ENCODE data around the gene WNT6.

Gene WNT6

DNA sequence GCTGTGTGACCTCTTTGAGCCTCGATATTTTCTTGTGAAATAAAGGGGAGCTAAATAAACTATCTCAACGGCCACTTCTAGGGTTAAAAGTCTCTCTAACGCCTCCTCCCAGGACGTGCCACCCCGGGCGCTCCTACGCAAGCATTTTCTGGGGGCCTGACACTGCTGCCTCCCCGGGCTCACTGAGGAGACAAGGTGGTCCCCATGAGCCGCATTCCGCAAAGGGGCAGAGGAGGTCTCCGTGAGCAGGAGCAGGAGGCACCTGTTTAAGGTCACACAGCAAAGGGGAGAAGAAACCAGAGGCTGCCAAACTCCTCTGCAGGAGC lies 20.1 kb downstream of the WNT6 start:
- no peak for DNase-seq

DNA sequence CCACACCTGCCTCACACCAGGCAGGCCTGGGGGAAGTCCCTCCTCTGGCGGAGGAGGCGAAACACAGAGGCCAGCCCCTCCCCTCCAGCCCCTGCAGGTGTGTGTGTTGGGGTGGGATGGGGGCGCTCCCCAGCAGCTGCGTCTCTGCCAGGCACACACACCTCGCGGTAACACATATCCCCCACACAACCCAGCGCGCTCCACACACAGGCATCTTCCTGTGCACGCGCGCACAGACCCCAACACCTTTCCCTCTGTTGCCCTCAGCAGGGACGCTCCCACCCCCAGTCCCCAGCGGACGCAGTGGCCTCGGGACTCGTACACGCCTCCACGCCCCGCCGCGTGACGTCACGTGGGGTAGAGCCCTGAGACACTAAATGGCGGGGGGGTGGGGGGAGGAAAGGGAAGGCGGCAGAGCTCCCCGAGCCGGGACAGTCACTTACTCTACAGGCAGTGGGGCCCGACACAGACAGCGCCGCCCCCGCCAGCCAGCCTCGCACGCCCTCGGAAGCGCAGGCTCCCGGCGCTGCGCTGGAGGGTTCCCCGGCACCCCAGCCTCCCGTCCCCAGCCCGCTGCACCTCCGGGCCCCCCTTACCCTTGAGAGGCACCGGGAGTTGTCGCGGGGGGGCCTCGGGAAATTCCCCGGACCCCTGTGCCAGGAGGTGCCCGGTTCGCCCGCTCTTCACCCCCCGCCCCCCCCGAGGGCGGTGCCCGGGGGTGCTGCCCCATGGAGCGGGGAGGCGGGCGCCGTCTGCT lies 20.7 kb downstream of the WNT6 start, which contains the start of gene WNT10A:
Gene WNT10A (plus strand): TSS at position 751 of the 757 bp plus-strand sequence. CDS start 144 bp downstream, outside the sequence.
- DNase-seq: no peak

DNA sequence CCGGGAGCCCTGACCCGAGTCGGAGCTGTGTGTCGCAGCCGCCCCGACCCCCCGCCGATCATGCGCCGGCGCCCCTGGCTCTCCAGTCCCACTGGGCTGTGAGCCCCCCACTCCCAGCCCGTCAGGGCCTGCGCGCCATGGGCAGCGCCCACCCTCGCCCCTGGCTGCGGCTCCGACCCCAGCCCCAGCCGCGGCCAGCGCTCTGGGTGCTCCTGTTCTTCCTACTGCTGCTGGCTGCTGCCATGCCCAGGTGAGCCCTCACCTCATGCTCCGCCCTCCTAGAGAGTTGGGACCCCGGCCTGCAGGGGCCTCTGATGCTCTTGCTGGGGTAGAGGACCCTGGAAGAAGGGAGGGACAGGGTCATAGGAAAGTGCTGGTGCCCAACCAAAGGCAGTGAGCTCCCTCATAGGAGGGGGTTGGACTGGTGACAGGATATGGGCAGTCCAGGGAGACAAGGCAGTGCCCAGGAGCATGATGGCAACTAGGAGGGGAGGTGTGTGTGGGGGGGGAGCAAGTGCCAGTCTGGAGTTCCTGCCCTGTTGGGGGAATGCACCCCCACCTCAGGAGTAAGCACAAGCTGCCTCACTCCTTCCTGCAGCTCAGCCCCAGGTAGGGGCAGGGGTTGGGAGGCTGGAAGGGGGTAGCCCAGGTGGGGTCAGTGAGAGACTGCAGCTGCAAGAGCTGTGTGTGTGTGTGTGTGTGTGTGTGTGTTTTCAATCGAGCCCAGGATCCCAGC lies 21.4 kb downstream of the WNT6 start:
- DNase-seq: no peak

DNA sequence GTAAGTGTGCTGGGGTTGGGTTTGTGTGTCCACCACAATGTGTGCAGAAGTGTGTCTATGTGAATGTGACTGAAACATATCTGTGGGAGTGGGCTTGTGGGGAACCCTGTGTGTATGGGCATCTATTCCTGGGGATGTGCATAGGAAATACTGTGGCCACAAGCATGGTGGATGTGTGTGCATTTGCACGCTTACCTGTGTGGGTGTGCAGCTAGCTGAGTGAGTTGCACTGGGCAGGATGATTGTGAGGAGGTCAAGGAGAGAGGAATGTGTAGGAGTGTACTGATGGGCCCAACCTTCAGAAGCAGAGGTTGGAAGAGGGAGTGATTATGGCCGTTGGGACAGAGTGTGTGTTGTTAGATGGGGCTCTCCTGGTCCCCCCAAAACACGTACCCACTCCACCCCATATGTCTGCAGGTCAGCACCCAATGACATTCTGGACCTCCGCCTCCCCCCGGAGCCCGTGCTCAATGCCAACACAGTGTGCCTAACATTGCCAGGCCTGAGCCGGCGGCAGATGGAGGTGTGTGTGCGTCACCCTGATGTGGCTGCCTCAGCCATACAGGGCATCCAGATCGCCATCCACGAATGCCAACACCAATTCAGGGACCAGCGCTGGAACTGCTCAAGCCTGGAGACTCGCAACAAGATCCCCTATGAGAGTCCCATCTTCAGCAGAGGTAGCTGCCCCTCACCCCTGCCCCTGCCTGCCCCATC lies 22.3 kb downstream of the WNT6 start:
- DNase-seq: no peak

DNA sequence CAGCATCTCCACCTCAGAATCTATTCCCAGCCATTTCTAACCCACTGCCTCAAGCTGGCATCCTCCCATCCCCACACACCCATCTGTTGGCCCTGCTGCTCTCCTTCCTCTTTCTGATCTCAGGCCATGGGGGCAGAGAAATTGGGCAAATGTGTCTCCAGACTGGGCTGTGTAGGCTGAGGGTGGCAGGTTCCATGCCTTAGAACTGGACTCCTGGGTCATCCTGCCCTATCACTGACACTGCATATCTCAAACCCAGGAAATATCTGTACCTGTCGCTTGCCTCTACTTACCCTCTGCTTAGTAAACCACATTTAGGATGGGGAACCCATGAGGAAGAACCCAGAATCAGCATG lies 22.8 kb downstream of the WNT6 start:
- no peak for DNase-seq

DNA sequence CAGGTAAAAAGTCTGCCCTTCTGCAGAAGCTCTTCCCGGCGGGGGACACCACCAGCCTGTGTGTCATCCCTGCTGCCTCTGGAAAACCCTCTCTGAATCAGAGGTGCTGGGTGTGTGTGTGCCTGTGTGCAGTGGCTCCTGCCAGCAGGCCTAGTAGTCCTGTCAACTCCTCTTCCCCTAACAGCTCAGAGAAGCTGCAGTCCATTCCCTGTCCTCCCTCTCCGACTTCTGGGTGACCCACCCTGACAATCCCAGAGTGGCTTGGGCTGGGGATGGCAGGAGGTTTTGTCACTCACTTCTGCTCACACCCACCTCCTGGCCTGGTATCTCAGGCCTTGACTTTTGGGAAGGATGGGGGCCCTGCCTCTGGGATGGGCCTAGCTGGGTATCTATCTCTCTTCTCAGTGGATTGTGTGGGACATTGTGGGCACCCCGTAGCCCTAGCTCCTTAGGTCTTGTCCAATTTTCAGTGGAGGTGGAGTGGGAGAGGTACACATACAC lies 23.3 kb downstream of the WNT6 start:
- DNase-seq: no peak

DNA sequence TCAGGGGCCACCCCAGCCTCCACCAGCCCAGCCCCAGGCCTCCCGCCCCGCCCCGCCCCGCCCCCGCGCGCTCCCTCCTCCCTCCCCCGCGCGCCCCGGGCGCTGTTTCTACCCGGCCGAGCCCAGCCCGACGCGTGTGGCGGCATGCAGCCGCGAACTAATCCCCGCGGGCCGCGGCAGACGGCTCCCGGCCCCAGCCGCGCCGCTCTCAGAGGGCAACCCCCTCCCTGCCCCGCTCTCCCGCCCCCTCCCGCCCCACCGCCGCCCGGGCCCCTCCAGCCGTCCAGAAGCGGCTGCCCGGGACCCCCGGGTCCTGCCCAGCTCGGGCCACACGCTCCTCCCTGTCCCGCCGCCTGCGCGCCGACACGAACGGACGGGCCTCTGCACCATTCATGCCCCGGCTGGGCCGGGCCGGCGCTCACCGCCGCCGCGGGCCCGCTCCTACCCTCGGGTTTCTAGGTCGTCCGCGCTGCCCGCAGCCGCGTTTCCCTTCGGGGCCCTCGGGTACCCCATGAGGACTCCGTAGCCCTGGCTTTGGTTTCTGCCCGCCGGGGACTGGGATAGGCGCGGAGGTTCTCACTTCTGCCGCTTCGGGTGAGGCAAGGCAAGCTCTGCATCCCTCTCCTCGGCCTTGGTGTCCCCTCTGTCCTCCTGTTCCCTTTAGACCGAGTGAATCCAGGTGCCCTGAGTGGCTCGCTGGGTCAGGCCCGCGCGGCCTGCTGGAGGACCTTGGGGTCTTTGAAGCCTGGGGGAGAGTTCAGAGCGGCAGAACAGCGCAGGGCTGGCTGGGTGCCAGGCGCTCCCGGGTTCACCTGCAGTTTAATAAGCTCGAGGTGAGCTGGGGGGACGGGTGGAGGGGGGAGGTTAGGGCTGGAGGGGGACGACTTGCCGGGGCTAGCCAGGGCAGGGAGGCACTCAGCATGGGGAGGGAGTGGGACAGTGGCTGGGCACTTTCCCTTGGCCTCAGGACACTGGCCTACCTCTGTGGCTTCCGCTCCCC lies 24.2 kb downstream of the WNT6 start:
- DNase-seq: no peak

DNA sequence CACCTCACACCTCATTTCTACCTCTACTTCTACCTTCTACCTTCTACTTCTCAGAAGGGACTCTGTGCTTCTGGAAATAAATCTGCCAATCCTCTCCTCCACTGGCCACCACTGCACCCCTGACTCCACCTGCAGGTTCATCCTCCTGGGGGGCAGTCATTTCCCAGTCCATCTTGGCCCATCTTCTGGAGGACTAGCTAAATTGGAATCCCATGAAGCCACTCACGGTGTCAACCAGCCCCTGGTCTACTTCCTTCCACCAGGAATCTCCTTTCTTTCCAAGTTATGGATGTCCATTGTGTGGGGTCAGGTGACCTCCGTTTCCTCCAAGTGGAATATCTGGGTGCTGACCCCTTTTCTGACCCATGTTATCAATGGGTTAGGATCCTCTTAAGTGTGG lies 24.9 kb downstream of the WNT6 start:
- no peak for DNase-seq

DNA sequence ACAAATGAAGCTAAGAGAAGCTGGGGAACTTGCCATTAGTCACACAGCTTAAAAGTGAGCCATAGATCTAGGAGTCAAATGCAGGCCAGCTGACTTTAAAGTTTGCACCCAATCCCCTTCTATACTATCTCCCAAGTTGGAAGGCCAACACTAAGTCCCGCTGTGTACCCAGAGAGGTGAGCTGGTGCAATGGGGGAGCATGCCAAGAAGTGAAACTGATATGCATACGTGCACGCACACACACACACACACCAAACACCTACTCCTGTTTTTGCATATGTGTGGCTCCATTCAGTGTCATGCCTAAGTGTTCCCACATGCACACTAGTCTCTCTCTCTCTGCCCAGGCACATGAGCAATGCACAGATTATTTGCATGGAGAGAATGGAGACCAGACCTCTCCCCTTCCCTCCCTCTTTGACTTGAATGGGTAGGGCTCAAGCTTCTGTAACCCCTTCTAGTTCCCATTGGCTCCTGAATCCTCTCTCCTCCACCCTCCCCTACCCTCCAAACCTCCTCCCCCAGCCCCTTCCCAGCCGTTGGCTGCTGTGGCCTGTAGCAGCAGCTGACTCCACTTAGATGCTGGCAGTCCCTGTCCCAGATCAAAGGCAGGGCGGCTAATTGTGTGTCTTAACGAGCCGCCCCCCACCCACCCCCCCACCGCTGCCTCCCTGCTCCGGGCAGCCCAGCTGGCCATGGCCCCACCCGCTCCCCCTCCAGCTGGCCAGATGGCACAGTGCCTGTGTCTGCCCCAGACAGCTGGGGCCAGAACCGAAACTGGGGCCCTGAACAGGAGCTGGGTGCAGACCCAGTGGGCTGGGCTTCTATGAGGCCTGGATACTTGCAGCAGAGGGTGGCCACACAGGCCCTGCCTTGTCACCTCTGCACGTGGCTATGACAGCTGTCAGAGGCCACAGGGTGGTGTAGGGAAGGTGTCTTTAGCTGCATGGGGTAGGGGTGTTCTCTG lies 26.7 kb downstream of the WNT6 start:
- no peak for DNase-seq

DNA sequence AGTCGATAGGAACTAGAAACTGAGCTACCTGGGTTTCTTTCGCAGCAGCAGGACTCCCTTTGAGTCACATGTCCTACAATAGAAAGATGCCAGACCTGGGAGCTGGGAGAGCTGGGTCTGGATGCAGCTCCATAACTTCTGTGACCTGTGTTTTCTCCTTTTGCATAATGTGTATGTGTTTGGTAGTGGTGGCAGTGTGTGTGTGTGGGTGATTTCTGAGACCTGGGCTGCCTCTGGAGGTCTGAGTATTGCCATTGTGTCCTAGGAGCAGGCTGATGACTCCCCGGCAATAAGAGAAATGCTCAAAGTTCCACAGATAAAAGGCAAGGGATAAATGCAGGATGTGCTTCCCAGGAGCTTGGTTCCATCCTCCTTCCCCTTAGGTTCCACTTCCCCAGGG lies 27.5 kb downstream of the WNT6 start:
- no peak for DNase-seq

DNA sequence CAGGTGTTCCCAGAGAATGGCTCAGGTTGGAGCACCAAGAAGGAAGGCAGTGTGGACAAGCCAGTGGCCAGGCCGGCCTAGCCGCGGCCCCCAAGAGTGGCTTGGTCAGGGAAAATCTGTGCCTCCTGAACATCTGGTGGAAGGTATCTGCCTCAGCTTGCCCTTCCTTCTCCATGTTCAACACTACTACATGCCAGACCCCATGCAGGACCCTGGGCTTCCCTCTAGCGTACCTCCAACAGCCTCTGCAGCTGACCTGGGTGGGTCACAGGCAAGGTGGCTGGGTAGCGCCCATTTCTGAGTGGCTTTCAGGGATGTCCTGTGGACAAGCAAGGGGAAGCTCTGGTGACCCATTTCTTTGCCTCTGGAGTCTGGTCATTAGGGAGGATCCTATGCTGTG lies 28.7 kb downstream of the WNT6 start:
- DNase-seq: no peak

DNA sequence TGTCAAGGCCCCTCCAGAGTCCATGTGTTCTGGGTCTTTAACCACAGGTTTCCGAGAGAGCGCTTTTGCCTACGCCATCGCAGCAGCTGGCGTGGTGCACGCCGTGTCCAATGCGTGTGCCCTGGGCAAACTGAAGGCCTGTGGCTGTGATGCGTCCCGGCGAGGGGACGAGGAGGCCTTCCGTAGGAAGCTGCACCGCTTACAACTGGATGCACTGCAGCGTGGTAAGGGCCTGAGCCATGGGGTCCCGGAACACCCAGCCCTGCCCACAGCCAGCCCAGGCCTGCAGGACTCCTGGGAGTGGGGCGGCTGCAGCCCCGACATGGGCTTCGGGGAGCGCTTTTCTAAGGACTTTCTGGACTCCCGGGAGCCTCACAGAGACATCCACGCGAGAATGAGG lies 30.3 kb downstream of the WNT6 start:
- no peak for DNase-seq

DNA sequence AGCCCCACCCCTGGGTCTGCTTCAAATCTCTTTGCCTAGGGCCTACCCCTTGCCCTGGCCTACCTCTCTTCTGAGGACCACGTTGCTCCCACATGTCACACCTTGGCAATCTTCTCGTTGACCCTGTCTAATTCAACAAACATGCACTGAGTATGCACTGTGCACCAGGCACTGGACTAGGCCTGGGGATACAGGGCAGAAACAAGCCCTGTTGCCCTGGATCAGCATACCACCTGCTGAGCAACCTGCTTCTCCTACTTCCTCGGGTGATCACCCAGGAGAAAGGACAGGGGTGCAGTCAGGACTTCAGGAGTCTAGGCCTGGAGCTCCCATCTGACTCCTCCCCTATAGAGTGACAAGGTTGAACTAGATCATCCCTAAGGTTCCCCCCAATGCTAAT lies 30.8 kb downstream of the WNT6 start:
- no peak for DNase-seq

DNA sequence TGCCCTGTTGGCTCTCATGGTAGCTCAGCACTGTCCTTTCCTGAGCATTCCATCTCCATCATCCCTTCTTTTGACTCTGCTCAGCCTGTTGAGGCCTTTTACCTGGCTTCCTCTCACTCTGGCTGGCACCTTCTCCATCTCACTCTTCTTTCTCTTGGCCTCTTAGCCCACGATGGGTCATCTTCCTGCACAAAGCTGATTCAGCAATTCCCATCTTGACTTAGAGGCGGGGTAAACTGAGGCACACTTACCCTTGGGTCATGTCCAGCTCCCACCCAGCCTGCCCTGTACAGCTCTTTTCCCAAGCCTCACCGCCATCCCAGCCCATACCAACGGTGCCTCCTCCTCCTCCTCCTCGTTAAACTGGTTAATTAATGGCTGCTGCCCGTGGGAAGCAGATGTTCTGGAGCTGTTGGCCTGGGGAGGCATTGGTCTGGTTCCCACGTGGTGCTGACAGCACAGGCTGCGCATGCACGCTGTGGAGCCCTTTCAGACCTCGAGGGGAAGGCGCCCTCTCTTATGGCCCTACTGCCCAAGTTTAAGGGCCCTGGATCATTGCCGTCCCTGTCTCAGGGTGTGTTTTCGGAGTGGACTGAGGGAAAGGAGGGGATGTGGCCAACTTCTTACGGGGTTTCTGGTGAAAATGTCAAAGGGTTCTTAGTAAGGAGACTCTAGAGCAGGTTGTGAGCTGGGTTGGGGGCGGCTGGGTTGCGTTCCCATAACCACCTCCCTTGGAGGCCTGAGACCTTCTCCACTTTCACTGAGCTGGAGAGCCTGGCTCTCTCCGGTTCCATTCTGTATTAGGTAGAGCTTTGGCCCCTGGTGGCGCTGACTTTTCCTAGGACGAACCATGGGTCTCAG lies 31.9 kb downstream of the WNT6 start:
- no peak for DNase-seq

DNA sequence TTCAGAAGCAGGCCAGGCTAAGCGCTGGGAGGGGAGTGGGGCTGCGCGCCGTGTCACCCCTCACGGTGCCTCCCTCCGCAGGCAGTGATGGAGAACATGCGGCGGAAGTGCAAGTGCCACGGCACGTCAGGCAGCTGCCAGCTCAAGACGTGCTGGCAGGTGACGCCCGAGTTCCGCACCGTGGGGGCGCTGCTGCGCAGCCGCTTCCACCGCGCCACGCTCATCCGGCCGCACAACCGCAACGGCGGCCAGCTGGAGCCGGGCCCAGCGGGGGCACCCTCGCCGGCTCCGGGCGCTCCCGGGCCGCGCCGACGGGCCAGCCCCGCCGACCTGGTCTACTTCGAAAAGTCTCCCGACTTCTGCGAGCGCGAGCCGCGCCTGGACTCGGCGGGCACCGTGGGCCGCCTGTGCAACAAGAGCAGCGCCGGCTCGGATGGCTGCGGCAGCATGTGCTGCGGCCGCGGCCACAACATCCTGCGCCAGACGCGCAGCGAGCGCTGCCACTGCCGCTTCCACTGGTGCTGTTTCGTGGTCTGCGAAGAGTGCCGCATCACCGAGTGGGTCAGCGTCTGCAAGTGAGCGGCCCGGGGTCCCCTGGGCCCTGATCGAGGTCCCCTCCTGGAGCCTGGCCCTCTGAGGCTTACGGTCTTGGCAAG lies 33.2 kb downstream of the WNT6 start:
- DNase-seq: peak; percentile 38

DNA sequence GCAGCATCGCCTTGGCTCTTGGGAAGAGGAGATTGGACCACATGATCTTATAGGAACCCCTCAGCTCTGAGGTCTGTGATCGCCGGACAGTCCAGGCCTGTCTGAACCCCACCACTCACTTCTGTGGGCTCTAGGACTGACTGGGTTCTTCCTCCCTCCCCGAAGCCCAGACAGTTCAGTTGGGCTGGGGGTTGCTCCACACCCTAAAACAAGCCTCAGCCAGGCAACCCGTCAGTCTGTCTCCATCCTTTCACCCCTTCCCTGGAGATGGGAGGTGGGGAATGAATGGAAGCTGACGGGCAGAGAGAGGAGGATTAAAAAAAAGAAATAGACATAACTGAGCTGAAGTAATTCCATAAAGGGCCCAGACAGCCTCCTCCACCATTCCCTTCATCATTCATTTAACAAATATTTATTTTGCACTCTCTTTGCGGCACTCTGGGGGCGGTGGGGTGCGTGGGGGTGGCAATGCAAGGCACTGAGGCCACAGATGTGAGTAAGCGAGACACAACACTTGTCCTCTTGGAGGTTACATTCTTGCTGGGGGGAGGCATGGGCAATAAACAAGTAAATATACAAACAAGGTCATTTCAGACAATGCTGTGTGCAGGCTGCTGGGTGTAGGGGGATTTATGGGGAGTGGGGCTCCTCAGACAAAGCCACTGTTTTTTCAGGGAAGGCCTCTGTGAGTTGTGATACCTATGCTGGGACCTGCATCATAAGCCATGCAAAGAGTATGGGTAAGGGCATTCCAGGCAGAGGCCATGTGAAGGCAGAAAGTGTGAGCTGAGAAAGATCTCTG lies 33.9 kb downstream of the WNT6 start:
- DNase-seq: no peak

DNA sequence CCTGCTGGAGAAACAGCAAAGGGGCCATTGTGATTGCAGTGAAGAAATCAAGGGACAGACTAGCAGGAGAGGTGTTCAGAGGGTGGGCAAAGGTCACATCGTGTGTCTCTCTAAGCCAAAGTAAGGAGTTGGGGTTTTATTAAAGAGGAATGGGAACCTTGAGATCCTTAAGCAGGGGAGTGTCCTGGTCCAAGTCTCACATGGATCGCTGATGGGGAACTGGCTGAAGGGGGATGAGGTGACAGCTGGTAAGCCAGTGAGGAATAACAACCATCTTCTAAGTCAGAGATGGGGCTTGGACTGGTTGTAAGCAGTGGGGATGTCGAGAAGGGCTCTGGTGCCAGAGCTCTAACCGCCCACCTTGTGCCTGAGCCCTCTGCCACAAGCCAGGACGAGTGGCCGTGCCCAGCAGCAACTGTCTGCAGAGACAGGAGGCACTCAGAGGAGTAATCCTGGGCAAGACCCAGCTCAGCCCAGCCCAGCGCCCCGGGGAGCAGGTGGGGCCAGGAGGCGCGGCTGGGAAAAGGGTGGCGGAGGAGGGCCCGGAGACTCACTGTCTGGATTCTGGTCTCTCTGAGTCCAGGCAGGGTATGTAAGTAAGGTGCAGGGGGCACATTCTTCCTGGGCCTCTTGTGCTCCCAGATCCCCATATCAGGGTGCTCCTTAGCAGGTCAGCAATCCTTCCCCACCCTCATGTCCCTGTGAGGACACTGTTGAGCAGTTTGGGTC lies 34.7 kb downstream of the WNT6 start:
- no peak for DNase-seq

DNA sequence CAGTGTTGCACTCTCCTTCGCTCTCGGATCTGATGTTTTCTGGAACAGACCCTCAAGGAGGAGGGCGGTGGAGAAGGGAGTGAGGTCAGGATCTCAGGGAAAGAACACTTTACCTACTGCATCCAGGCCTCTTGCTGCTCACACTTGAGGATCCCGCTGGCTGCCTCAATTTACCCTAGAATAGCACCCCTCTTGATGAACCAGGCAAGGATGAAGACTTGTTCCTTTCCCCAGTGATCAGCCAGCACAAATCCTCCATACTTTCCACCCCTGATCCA lies 35.2 kb downstream of the WNT6 start:
- no peak for DNase-seq

DNA sequence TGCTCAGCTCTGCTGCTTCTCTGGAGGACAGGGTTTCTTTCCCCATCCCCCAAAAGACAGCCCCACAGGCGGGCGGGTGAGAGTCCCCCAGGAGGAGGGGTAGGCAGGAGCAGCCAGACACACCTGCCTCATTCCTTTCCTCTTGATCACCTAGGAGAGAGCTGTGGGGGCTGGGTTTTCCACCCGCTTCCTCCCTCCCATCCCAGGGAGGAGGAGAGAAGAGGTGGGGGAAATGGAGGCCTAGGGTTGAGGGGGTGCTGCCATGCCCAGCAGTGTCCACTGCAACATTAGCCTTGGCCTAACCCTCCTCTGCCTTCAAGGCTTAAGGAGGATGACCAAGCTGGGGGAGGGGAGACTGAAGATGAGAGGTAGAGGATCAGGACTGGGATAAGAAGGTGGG lies 35.7 kb downstream of the WNT6 start:
- no peak for DNase-seq

All from KG1 (cell line).